Measurements from ENCODE around the gene PEX26. TPM values are rescaled to one million over a fixed set of nuclear protein-coding genes. Genes with fewer than 3 reads are reported as not detected.
"Not testable (repeated sequence)": the region's sequence is repeated elsewhere in the genome, so short reads cannot be mapped to it uniquely, and the experiment has no call there.

PEX26 gene
- total RNA-seq, 2 donors from 2014 or later, result 15.1 to 18.4 TPM

DNA sequence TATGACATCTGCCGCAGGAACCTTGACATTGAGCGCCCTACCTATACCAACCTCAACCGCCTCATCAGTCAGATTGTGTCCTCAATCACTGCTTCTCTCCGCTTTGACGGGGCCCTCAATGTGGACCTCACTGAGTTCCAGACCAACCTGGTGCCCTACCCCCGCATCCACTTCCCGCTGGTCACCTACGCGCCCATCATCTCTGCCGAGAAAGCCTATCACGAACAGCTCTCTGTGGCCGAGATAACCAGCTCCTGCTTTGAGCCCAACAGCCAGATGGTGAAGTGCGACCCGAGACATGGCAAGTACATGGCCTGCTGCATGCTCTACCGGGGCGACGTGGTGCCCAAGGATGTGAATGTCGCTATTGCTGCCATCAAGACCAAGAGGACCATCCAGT lies 48.8 kb downstream of the PEX26 start:
- H3K4me3 ChIP-seq, result no peak overlapping the region
- H3K9me3 ChIP-seq, result no peaks in the 10 kb centered on the region
- H3K27ac ChIP-seq, result no peak overlapping the region
- DNase-seq (ENCODE audit: low spot score), result no peak
- TF ChIP-seq, protein P1, sequence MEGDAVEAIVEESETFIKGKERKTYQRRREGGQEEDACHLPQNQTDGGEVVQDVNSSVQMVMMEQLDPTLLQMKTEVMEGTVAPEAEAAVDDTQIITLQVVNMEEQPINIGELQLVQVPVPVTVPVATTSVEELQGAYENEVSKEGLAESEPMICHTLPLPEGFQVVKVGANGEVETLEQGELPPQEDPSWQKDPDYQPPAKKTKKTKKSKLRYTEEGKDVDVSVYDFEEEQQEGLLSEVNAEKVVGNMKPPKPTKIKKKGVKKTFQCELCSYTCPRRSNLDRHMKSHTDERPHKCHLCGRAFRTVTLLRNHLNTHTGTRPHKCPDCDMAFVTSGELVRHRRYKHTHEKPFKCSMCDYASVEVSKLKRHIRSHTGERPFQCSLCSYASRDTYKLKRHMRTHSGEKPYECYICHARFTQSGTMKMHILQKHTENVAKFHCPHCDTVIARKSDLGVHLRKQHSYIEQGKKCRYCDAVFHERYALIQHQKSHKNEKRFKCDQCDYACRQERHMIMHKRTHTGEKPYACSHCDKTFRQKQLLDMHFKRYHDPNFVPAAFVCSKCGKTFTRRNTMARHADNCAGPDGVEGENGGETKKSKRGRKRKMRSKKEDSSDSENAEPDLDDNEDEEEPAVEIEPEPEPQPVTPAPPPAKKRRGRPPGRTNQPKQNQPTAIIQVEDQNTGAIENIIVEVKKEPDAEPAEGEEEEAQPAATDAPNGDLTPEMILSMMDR (IDR thresholded peaks at IDR 0.05), result no peak
- H3K36me3 ChIP-seq, result peaks cover 31% of the 10 kb centered on the region
- H3K4me1 ChIP-seq, result no peaks in the 10 kb centered on the region
- H3K27me3 ChIP-seq, result no peaks in the 10 kb centered on the region

DNA sequence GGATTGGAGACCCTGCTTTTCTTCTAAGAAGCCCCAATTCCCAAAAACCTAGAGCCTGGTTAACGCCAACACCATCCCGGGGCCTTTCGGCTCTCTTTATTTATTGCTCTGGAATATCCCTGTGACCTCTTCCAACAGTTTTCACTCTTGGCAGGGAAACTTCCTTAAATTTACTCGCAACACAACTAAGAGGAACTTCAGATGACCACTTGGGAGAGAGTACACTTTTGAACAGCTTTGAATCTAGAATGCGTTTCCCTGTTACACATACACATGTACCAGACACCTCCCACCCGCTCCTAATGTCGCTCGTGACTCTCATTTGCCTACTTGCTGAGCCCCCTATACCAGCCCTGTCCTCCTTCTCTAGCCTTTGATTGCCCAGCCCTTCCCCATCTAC lies 52.2 kb downstream of the PEX26 start:
- TF ChIP-seq, protein P1 (IDR thresholded peaks at IDR 0.05), result no peak
- peaks cover 29% of the 10 kb centered on the region for H3K36me3 ChIP-seq
- H3K4me3 ChIP-seq, result no peak overlapping the region
- no peaks in the 10 kb centered on the region for H3K27me3 ChIP-seq
- peaks cover 0 to 15% of the 10 kb centered on the region in 2 donors for H3K4me1 ChIP-seq
- no peaks in the 10 kb centered on the region for H3K9me3 ChIP-seq
- no peak overlapping the region for H3K27ac ChIP-seq
- no peak for DNase-seq (ENCODE audit: low spot score)

GRCh38 chr22:18130699-18131429 lies 53.1 kb downstream of the PEX26 start:
- Histone ChIP-seq H3K9me3 (no peaks in the 10 kb centered on the region), H3K4me1 (peaks cover 0 to 15% of the 10 kb centered on the region in 2 donors), H3K4me3 (no peak overlapping the region), H3K27ac (no peak overlapping the region), H3K27me3 (no peaks in the 10 kb centered on the region), H3K36me3 (peaks cover 29% of the 10 kb centered on the region)
- no peak for DNase-seq (ENCODE audit: low spot score)
- TF ChIP-seq, protein P1 (IDR thresholded peaks at IDR 0.05), result no peak

- H3K36me3 ChIP-seq, result peaks cover 17% of the 10 kb centered on the region
Measured at GRCh38 chr22:18133452-18133851, 55.7 kb downstream of the PEX26 start.

DNA sequence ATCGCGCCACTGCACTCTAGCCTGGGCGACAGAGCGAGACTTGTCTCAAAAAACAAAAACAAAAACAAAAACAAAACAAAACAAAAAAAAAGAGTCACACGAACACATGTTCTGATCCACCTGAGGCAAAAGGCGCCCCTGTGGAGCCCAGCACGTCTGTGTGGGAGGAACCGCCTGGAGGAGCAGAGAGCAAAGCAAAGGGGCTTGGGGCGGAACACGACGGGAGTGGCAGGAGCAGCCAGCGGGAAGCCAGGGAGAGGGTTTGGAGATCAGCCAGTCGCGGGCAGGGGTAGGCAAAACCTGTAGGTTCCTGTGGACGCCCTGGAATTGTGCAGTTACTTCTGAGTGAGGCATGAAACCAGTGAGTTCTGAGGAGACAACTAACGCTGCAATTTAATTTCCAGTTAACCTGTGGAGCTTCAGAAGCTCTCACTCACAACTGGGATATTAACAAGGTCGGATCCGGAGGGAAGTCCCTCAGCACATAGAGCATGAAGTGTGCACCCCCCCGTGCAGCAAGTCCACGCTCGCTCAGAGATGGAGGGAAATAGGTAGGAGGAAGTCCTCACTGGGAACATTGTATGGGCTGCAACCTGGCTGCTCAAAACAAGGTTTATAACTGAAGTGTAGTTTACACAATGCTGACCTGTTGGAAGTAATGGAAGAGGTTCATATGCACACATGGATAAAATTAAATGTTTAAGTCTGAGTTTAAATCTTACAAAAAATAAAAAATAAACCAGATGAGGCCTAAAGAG lies 59.0 kb downstream of the PEX26 start:
- DNase-seq (ENCODE audit: low spot score), result no peak
- Histone ChIP-seq H3K27ac (no peak overlapping the region), H3K36me3 (peaks cover 6% of the 10 kb centered on the region), H3K9me3 (no peaks in the 10 kb centered on the region), H3K27me3 (no peaks in the 10 kb centered on the region), H3K4me3 (no peak overlapping the region), H3K4me1 (peaks cover 0 to 15% of the 10 kb centered on the region in 2 donors)
- TF ChIP-seq, protein P1 (IDR thresholded peaks at IDR 0.05), result no peak

More at GRCh38 chr22:18133452-18133851, 55.7 kb downstream of the PEX26 start:
- no peaks in the 10 kb centered on the region for H3K27me3 ChIP-seq
- peak overlapping the region in 1 of 2 donors; percentile 45 for H3K27ac ChIP-seq
- TF ChIP-seq, protein P1 (IDR thresholded peaks at IDR 0.05), result no peak
- H3K4me1 ChIP-seq, result peaks cover 0 to 15% of the 10 kb centered on the region in 2 donors
- no peak for DNase-seq (ENCODE audit: low spot score)
- no peak overlapping the region for H3K4me3 ChIP-seq
- H3K9me3 ChIP-seq, result no peaks in the 10 kb centered on the region

- not testable (repeated sequence) for H3K36me3 ChIP-seq; H3K27me3 ChIP-seq; H3K27ac ChIP-seq; DNase-seq (ENCODE audit: low spot score); H3K4me3 ChIP-seq; H3K4me1 ChIP-seq; H3K9me3 ChIP-seq
Measured at GRCh38 chr22:18141004-18141403, 63.2 kb downstream of the PEX26 start.
